NCI-H1048 (cell line): ENCODE data around the gene AKAP13.

Experiments used
- DNase-seq: peaks from one replicate; lab custom pipeline; 2025; lab: John Stamatoyannopoulos, UW

AKAP13 gene

DNA sequence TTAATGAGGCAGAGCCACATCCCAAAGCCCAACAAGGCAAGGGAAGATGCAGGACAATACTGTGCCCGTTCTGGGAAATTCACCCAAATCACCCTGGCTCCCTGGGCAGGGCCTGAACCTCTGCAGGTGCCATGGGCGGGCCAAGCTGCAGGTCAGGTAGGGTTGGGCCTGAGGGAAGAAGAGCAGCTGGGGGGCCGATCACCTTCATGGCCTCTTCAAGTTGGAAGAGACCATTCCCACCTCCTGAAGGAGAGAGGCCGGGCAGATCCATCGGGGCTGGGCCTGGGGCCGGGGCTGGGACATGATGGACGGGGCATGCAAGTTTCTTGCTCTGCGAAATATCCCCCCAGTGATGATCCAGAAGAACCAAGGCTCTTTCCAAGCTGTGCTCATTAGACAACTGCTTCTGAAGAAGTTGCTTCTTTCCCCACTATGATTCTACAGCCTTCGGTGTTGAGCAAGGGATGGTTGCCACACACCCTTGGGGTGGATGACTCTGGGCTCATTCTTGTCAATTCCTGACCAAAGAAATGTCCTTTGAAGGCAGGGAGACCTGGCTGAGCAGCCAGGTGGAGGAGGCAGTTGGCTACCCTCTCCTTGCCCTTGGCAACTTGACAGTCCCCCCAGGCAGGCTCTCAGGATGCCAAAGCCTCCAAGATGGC, 376.1 kb downstream of the AKAP13 start:
- DNase-seq: no peak

GRCh38 chr15:85757073-85757938, 376.9 kb downstream of the AKAP13 start:
- no peak for DNase-seq

GRCh38 chr15:85757939-85758654, 377.7 kb downstream of the AKAP13 start:
- DNase-seq: no peak

DNA sequence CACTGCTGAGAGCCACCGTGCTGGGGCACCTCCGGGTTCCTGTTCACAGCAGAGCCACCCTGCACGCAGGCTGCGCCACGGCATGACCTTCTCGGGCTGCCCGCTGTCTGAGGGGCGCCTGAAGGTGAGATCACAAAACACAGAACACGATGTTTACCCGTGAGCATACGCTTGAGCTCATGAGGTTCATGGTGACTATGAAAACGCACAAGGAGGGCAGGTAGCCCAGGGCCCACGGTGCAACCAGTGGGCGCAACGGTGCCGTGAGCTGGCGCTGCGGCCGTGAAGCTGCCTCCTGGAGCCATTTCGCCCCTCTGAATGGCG, 378.2 kb downstream of the AKAP13 start:
- DNase-seq: no peak

GRCh38 chr15:85759376-85759775, 379.0 kb downstream of the AKAP13 start:
- DNase-seq: no peak

- DNase-seq: no peak
Measured at GRCh38 chr15:85760049-85760448, 379.6 kb downstream of the AKAP13 start.

- no peak for DNase-seq
Measured at GRCh38 chr15:85760531-85761371, 380.3 kb downstream of the AKAP13 start.

DNA sequence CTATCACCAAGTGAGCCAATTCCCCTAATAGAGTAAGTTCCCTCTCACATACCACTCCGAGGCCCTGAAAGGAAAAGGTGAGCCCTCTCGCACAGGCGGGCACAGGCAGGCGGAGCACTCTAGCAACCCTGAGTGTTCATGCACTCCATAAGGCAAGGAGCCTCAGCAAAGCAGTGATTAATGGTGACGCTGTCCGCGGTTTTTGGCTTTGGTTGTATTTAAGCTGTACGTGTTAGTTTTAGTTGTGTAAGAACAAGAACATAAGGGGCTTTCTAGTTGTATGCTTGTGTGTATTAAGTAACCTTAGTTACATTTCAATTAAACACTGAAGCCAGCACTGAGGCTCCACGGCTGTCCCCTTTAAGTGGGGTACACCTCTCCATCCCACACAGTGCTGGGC, 381.2 kb downstream of the AKAP13 start:
- DNase-seq: no peak

DNA sequence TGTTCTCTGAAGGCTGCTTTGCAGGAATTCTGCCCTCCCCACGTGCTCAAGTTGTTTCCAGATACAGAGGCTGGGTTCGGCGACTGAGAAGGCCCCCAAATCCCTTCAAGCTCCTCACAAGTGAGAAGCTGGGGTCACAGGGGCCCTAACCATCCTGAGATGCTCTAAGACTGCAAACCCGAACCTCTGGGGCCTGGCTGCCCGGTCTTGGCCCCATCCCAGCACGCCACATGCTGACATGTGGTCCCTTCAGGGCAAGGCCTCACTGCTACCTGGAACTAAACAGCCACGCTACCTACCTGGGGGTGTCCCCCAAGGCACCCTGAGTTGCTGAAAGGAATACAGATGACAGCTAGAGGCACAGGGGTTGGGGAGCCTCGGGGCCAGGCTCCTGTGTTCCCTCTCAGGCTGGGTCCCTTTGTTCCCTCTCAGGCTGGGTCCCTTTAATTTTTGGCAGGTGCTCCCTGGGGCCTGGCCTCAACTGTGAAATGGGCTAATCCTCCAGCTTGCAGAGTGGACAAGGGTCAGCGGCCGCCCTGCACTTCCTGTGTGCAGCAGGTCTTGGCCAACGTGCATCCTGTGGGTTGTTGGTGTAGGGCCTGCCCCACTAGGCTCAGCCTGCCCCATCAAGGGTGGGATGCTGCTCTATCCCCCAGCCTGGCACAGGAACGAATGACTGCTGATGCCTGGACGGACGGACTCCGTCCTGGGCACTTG, 381.8 kb downstream of the AKAP13 start:
- DNase-seq: no peak

DNA sequence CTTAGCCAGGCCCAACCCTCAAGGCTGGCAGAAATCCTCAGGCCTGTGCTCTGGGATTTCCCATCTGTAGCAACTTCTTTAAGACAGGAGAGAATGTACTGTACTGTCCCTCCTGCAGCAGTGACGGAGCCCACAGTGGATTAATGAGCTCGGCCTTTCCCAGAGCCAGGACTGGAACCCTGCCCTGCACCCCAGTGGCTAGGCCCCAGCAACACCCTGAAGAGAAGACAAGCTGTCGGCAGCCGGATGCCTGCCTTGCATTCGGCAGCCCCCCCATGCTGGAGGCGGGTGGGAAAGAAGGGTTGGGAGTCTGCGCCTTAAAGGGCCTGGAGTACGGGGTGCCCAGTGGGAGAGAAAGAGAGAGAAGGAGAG, 382.3 kb downstream of the AKAP13 start:
- no peak for DNase-seq

DNA sequence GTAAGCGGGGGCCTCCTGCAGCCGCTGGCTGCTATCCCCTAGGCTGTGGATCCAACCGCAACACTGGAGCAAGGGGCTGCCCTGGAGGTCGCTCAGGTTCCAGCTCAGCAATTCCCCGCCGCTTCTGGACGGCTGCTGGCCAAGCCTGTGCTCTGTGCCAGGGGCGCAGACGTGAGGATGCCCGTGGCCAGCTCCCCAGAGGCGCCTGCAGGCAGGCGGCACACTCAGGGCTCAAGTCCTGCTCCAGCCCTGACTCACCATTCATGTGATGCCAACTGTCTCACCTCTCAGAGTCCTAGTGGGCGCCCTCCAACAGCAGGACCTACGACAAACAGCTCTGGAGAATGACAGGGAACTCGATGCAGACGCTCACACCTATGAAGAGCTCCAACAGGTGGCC, 382.8 kb downstream of the AKAP13 start:
- no peak for DNase-seq

GRCh38 chr15:85763673-85764633, 383.6 kb downstream of the AKAP13 start:
- DNase-seq: no peak

GRCh38 chr15:85764649-85765277, 384.4 kb downstream of the AKAP13 start:
- no peak for DNase-seq

DNA sequence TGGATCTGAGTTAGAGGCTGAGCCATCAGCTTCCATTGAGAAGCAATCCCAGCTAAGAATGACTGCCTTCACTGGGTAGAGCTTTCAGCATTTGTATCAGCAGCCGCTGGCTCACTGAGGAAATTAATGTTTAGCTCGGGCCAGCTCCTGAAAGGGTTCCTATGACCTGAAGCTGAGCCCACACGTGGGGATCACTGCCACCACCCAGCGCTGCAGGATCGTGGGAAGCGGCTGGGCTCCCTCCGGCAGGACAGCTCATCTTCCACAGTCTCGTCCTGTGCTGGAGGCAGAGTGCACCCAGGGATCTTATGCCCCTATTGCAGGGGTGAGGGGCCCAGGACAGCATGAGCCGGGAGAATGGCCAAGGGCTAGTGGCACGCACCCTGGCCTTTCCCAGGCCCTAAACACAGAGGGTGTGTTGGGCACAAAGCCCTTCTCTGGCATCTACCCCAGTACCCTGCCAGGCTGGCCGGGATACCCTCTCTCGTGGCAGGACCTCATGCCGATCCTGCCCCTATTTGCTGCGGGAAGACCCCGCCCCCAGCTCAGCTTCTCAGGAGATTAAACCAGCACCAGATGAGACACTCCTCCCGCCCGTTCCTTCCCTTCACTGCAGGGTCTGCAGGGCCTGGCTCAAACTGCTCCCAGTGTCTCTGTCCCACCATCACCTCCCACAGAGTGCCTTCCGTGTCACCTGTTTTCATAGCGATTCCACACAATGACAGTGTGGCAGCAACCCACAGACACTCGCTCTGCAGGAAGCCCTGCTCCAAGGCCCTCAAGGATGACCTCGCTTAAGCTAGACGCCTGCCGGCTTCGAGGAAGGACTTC, 385.8 kb downstream of the AKAP13 start:
- DNase-seq: no peak

DNA sequence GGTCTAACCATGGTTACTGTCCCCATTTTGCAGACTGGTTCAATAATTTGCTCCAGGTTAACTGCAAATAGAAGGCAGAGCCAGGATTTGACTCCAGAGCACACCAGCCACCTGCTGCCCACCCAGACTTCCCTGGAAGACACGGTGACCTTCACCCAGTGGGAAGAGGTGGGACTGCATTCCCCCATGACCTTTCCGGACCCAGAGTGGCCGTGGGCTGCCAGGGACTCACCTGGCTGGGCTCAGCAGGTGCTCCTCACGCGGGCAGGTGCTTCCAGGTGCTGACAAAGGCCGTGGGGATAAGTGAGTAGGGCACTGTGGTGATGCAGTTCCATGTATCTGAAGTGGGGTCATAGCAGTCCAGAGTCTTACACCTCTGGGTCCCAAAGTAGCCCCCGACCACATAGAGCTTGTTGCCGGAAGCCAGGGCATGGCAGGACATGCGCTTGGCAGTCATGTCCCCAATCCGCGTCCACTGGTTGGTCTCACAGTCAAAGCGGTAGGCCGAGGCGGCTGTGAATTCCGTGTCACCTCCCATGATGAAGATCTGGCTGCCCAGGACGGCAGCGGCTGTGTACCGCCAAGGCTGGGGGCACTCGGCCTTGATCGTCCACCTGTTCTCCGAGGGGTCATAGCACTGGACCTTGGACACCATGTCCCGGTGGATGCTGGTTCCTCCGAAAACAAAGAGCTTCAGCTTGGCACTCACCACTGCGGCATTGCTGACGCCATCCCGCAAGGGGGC, 387.6 kb downstream of the AKAP13 start:
- DNase-seq: no peak

DNA sequence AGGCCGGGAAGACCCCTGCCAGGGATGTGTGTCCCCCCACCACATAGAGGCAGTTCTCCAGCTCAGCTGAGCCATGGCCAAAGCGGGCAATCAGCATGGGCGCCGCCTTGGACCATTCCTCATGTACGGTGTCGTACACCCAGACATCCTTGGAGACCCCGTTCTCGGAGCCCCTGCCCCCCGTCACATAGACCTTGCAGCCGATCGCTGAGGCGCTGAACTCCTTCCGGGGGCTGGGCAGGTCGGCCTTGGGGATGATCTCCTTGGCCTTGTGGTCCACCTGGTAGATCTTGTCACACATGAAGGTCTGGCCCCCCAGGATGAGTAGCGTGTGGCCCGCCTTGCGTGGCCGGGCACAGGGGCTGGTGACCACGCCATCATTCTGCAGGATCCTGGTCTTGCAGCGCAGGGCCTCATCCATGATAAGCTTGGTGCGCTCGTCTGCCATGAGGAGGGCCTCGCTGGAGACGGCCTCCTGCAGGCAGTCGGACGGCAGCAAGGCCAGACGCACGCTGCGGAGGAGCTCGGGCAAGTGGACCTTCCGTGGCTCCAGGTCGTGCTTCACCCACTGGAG, 388.3 kb downstream of the AKAP13 start:
- DNase-seq: no peak

DNA sequence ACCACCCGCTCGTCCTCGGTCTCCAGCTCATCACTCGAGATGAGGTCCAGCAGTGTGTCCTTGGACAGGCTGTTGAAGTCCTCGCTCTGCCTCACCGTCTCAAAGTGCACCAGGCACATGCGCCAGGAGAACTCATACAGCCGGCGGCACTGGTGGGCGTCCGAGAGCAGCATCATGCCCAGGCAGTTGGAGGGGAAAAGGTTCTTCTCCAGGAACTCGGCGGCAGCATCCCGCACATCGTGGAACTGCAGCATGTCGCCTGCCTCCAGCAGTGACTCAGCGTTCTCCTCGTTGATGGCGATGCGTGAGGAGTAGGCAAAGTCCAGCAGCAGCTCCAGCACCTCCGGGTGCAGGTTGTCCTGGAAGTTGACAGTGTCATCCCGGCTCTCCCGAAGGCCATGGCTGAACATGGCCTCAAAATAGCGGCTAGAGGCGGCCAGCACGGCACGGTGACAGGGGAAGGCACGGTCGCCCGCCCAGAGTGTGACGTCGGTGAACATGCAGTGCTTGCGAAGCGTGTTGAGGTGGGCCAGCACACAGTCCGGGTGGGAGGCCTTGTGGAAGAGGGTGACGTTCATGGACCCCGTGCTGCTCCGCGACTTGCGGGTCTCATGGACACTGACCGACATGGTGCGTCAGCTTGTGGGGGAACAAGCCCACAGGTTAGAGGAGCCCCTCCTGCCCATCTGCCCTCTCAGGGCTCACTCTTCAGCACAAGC, 388.9 kb downstream of the AKAP13 start:
- no peak for DNase-seq
